ENCODE data around the gene PDCD7.
A peak's percentile ranks its signal among the peaks of the same experiment; 100 is the strongest.
"Not testable (repeated sequence)": the region's sequence is repeated elsewhere in the genome, so short reads cannot be mapped to it uniquely, and the experiment has no call there.

PDCD7 gene, protein sequence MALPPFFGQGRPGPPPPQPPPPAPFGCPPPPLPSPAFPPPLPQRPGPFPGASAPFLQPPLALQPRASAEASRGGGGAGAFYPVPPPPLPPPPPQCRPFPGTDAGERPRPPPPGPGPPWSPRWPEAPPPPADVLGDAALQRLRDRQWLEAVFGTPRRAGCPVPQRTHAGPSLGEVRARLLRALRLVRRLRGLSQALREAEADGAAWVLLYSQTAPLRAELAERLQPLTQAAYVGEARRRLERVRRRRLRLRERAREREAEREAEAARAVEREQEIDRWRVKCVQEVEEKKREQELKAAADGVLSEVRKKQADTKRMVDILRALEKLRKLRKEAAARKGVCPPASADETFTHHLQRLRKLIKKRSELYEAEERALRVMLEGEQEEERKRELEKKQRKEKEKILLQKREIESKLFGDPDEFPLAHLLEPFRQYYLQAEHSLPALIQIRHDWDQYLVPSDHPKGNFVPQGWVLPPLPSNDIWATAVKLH

DNA sequence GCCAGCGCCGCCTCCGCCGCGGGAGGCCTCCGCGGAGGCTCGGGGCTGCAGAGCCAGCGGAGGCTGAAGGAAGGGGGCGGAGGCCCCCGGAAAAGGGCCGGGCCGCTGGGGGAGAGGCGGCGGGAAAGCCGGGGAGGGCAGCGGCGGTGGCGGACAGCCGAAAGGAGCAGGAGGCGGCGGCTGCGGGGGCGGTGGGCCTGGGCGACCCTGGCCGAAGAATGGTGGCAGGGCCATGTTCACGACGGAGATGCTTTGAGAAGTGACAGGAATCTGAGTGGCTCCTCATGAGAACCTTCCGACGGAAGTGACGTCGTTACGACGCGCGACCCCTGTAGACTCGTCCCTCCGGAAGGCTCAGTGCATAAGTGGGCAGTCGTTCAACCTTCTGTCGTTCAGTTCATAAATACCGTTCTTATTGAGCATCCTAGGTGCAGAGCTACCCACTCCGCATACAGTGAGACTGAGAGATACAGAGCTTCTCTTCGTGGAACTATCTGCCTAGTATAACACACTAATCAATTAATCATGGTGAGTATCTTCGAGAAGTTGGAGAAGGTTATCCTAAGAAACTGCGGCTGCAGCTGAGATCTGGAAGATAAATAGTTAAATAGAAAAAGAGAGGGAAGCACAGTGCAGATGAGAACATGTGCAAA is at the start of gene PDCD7:
Gene PDCD7, minus strand, starts transcription at position 261 of the 653 bp plus-strand sequence. Its CDS starts 27 bp downstream, at position 234.
- DNase-seq, result peak; percentile 81

DNA sequence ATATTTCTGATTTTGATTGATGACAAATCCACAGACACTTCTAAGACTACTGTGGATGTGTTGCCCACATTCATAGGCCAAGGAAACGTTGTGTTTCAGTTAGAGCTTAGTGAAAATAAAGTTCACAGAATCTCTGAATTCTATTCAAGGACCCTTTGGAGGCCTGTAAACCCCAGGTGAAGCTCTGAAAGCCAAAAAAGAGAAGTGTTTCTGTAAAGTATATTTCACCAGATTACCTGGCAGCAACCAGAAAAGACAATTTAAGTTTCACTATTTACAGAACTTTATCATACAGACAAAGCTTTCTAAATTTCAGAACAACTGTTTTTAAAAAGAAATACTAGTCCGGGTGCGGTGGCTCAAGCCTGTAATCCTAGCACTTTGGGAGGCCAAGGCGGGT is 48.9 kb upstream of the PDCD7 start:
- no peak for DNase-seq

DNA sequence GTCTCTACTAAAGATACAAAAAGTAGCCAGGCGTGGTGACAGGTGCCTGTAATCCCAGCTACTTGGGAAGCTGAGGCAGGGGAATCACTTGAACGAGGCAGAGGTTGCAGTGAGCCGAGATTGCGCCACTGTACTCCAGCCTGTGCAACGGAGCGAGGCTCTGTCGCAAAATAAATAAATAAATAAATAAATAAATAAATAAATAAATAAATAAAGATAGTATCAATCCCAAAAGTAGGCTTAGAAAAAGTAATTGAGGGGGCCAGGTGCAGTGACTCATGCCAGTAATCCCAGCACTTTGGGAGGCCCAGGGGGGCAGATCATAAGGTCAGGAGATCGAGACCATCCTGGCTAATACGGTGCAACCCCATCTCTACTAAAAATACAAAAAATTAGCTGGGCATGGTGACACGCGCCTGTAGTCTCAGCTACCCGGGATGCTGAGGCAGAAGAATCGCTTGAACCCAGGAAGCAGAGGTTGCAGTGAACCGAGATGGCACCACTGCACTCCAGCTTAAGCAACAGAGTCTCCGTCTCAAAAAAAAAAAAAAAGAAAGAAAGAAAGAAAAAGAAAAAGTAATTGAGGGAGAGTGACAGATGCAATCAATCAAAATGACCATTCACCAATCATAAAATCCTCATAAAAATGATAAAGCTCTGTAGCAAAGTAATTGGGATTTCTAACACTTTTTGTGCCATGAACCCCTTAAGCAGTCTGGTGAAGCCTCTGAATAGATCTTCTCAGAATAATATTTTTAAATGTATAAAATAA is 48.2 kb upstream of the PDCD7 start:
- not testable (repeated sequence) for DNase-seq

DNA sequence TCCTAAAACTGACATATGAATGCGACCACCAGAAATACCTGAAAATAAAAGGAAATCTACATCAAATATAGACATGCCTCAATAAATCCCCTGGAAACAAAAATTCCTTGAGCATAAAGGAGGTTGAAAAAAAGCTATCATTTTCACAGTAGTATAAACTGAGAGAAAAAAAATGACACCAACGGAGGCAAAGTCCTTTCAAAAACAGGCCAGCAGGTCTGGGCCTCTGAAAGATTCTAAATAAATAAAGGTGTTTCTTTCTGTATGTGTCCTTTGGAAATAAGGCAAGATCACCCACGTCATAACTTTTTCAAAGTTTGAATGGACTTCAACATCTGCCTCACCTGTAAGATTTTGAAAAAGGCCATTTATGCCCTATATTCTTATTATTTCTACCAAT is 46.6 kb upstream of the PDCD7 start:
- no peak for DNase-seq

DNA sequence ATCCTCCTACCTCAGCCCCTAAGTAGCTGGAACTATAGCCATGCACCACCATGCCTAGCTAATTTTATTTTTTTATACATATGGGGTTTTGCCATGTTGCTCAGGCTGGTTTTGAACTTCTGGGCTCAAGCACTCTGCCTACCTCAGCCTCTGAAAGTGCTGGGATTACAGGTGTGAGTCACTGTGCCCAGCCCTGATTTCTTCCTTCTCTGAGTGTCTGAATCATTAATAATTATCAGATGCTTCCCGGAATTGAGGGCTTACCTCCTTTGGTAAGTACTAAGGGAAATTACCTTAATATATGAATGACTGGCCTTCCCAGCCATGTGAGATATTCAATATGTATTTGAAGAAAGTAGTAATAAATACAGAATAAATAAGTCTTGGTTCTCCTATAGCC is 44.3 kb upstream of the PDCD7 start:
- DNase-seq, result no peak

DNA sequence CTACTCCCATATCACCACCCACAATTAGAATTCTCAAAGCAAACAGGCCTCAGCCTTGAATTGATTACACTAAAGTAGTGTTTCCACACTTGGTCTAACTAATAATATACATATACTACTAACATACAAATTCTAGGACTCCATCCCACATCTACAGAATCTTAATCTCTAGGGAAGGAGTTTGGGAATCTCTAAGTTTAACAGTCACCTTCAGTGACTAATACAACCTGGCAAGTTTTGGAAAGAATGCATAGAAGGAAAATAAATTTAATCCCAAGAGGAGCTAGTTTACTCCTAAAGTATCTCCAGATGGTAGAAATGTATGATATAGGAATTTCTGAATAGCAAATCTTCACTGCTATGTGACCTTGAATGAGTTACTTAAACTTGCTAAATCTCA is 42.4 kb upstream of the PDCD7 start:
- no peak for DNase-seq

DNA sequence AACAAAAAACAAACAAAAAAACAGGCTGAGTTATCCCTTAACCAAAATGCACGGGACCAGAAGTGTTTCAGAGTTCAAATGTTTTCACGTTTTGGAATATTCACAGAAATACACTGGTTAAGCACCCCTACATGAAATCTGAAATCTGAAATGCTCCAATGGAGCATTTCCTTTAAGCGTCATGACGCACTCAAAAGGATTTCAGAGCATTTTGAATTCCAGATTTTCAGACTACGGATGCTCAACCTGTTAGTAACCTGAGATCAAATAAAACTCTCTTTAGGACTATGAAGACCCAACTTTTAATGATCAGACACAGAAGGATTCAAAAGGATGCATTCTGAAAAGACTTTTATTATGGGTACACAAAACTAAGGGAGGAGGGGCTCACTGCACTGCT is 41.9 kb upstream of the PDCD7 start:
- DNase-seq, result no peak

DNA sequence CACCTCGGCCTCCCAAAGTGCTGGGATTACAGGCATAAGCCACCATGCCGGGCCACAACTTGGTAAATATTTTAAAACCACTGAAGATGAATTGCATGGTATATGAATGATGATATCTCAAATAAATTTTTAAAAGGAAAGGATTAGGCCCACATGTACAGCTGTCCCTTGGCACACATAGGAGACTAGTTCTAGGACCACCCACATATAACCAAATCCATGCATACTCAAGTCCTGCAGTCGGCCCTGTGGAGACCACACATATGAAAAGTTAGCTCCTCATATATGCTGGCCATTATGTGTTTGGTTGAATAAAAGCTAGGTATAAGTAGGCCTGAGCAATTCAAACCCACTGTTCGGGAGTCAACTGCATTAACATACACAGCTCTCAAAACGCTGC is 40.9 kb upstream of the PDCD7 start:
- DNase-seq, result no peak

DNA sequence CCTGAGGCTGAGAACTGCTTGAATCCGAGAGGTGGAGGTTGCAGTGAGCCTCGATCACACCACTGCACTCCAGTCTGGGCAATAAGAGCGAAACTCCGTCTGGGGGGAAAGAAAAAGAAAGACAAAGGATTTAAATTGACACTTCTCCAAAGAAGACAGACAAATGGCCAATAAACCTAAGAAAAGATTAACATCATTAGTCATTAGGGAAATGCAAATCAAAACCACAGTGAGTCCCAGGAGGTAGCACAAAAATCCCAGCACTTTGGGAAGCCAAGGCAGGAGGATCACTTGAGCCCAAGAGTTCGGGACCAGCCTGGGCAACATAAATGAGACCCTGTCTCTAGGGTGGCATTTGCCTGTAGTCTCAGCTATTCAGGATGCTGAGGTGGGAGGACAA is 38.9 kb upstream of the PDCD7 start:
- DNase-seq, result no peak

DNA sequence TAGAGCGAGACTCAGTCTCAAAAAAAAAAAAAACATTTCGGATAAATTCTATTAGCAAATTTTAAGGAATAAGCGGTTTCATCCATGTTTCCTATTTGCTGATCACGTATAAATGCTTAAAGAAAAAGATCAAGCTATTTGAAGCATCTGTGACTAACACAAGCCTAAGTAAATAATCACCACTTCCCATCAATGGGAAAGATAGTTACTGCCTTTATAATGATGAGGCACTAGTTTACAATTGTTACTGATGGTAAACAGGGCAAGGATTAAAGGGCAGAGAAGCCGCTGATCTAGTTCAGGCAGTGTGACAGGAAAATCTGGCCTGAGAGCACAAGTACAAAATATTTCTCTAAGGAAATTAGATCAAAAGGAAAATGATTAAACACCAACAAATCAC is 37.8 kb upstream of the PDCD7 start:
- no peak for DNase-seq

DNA sequence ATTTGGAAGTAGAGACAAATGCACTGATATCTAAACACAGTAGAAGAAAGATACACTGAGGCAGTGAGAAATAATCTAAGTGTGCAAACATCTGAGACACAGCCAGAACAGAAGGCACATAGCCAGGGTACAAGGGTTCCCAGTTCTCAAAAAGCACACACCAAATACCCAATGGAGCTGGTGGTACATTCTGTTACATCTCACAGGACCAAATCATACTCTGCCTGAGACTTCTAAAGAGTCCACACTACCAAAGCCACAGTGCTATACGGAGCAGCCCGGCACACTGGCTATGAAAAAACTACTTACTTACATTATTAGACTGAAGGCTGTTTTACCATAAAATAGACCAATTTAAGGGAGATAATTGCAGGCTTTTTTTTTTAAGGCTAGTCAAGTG is 32.3 kb upstream of the PDCD7 start:
- DNase-seq, result no peak

DNA sequence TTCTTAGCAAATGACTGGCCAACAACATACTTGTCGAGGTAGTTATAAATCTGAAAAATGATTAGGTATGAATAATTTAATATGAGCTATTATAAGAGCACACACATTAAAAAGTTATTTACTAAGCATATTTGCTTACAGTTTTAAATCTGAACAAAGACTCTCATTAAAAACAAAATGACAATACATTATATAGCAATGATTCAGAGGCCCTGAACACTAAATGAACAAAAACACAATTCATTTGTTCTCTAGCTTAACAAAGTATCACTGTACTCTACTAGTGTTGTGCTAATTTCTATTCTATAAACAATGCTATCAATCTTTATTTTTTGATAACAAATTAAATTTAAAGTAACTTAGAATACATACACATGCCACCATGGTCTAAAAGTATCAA is 30.5 kb upstream of the PDCD7 start:
- no peak for DNase-seq

DNA sequence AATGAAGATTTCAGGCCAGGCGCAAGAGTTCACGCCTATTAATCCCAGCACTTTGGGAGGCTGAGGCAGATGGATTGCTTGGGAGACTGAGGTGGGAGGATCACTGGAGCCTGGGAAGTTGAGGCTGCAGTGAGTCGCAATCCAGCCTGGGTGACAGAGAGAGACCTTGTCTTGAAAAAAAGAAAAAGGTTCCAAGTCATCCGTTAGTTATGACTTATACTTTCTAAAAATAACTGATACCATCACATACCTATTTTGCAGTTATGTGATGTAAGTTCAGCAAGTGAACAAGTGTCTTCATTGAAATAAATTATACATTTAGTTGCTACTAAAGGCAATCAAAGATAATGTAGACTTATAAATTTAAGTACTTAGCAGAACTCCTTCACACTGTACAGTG is 29.4 kb upstream of the PDCD7 start:
- DNase-seq, result no peak

DNA sequence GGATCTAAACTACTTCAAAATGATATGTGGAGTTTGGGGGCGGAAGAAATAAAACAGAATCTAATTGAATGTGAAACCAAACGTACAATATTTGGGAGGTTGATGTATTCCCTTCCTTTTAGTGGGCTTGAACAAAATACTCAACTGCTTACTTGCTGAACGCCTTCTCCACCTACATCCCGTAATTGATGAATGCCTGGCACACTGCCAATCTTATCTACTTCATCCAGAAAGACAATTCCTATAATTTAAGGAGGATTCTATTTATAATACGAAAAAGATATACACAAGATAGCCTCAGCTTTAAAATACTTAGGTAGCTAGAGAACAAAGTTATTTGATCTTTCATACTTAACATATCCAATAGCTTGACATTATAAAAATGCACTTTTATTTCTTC is 23.1 kb upstream of the PDCD7 start:
- no peak for DNase-seq

DNA sequence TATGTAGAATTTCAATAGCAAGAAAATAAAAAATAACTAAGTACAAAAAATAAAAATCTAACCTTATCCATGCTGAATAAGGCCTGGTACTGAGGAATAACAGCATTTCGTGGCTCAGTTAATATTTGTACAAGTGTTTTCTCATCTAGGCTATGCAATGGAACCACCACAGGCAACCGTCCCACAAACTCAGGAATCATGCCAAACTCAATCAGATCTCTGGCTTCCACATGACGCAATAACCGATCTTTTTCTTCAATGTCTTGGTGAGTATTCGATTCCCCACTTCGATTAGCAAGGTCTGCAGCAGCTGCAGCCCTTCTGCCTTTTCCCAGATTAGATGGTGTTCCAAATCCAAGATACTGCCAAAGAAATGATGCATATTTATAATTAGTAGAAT is 21.1 kb upstream of the PDCD7 start:
- no peak for DNase-seq

DNA sequence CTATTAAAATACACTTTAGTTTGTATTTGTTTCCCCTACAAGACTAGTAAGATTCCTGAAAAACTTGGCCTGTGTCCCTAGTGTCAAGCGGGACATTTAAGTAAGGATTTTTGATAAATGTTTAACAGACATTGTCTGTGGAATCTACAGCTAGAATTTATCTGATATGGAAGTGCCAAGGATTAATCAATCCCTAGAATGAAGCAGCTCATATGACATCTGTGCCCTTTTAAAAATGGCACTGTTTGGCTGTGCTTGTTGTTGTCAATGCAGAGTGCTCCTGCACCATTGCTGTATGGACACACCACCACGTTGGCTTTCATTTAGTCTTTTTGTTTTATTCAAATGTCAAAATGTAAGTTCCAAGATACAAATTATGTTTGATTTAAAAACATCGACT is 14.3 kb upstream of the PDCD7 start:
- DNase-seq, result no peak

DNA sequence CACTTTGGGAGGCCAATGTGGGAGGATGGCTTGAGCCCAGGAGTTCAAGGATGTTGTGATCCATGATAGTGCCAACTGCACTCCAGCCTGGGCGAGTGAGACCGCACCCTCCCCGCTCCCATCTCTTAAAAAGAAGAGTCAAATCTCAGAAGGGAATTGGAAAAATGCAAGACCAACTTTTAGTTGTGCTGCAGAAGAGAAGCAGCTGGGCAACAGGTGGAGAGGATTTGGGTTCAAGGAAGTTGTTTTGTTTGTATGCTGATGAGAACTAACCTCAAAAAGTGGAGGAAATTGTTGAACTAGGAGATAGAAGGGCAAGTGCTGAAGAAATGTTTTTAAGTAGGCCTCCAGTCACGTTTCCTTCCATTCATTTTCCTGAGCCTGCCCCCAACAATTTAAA is 12.8 kb upstream of the PDCD7 start:
- no peak for DNase-seq

DNA sequence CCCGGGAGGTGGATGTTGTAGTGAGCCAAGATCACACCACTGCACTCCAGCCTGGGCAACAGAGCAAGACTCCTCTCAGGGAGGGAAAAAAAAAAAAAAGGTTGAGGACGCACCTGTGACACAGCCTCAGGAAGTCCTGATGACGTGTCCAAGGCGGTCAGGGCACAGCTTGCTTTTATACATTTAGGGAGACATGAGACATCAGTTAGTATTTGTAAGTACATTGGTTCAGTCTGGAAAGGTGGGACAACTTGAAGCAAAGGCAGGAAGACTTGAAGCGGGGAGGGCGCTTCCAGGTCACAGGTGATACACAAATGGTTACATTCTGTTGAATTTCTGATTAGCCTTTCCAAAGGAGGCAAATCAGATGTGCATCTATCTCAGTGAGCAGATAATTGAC is 5.0 kb upstream of the PDCD7 start:
- DNase-seq, result not testable (repeated sequence)

DNA sequence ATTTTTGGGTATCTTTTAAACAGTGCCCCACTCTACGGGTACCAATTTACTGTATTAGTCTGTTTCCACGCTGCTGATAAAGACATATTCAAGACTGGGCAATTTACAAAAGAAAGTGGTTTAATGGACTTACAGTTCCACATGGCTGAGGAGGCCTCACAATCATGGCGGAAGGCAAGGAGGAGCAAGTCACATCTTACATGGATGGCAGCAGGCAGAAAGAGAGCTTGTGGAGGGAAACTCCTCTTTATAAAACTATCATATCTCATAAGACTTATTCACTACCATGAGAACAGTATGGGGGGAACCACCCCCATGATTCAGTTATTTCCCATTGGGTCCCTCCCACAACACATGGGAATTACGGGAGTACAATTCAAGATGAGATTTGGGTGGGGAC is 4.3 kb upstream of the PDCD7 start:
- DNase-seq, result not testable (repeated sequence)

DNA sequence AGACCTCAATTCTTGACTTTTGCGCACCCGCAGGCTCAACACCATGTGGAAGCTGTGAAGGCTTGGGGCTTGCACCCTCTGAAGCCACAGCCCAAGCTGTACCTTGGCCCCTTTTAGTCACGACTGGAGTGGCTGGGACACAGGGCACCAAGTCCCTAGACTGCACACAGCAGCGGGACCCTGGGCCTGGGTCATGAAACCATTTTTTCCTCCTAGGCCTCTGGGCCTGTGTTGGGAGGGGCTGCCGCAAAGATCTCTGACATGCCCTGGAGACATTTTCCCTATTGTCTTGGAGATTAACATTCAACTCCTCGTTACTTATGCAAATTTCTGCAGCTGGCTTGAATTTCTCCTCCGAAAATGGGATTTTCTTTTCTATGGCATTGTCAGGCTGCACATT is 3.5 kb upstream of the PDCD7 start:
- not testable (repeated sequence) for DNase-seq

DNA sequence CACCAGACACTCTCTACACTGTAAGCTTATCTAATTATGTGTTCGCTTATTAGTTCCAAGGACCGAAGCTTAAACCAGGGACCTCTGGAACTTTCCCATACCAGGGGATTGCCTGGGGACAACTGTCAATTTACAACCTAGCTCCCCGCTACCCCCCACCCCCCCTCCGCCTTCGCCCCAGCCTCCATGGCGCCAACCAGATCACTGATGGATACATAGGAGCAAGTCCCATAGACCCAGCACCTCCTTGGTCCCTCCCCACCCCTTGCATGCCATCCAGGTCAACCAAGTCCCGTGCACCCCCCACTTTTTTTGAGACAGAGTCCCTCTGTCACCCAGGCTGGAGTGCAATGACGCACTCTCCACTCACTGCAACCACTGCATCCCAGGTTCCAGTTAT is 930 bp upstream of the PDCD7 start:
- no peak for DNase-seq

DNA sequence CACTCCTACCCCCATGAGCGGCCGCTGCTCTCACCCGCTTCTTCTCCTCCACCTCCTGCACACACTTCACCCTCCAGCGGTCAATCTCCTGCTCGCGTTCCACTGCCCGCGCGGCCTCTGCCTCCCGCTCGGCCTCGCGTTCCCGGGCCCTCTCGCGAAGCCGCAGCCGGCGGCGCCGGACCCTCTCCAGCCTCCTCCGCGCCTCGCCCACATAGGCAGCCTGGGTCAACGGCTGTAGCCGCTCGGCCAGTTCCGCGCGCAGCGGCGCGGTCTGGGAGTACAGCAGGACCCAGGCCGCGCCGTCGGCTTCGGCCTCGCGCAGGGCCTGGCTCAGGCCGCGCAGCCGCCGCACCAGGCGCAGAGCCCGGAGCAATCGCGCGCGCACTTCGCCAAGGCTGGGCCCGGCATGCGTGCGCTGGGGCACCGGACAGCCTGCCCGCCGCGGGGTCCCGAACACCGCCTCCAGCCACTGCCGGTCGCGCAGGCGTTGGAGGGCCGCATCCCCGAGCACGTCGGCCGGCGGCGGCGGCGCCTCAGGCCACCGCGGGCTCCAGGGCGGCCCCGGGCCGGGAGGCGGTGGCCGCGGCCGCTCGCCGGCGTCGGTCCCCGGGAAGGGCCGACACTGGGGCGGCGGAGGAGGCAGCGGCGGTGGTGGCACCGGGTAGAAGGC is 595 bp downstream of the PDCD7 start:
- DNase-seq, result no peak

DNA sequence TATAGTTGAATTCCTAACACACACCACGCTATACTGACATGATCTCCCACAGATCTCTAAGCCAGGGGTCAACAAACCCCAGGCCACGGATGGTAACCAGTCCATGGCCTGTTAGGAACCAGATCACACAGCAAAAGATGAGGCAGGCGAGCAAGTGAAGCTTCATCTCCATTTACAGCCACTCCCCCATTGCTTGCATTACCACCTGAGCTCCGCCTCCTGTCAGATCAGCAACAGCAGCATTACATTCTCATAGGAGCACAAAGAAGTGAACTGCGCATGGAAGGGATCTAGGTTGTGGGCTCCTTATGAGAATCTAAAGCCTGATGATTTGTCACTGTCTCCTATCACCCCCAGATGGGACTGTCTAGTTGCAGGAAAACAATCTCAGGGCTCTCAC is 2.7 kb downstream of the PDCD7 start:
- DNase-seq, result no peak
